Immature natural killer cell (primary cell): ENCODE data around the gene CNGA2. TPM values are rescaled to one million over a fixed set of nuclear protein-coding genes. Genes with fewer than 3 reads are reported as not detected.
"Not testable (repeated sequence)": the region's sequence is repeated elsewhere in the genome, so short reads cannot be mapped to it uniquely, and the experiment has no call there.

Experiments
- DNase-seq, 3 donors: peaks; one replicate each; pipeline ENCODE4 v3.0.0; 2022; ENCODE audit warnings: mixed read lengths in 1 of 3
- H3K27ac Mint-ChIP-seq, 6 donors: one replicate each; pipeline ENCODE4 v1.8.0; 2020; ENCODE audit warnings: mixed read lengths in 6 of 6, mild to moderate bottlenecking in 5 of 6, inconsistent platforms in 4 of 6, moderate library complexity in 3 of 6
- H3K27me3 Mint-ChIP-seq, 3 donors: one replicate each; pipeline ENCODE4 v1.8.0; 2020 to 2021; ENCODE audit warnings: low read depth in 3 of 3, mild to moderate bottlenecking in 3 of 3, mixed read lengths in 3 of 3, moderate library complexity in 3 of 3, inconsistent platforms in 1 of 3
- H3K36me3 Mint-ChIP-seq, 3 donors: one replicate each; pipeline ENCODE4 v1.8.0; 2020; ENCODE audit warnings: mixed read lengths in 3 of 3, inconsistent platforms in 2 of 3, mild to moderate bottlenecking in 2 of 3
- H3K4me1 Mint-ChIP-seq, 2 donors: one replicate each; pipeline ENCODE4 v1.8.0; 2020; ENCODE audit warnings: inconsistent platforms in 2 of 2, mild to moderate bottlenecking in 2 of 2, mixed read lengths in 2 of 2, moderate library complexity in 1 of 2
- H3K4me3 Mint-ChIP-seq, 5 donors: one replicate each; pipeline ENCODE4 v1.8.0; 2020; ENCODE audit warnings: mild to moderate bottlenecking in 5 of 5, mixed read lengths in 5 of 5, inconsistent platforms in 3 of 5, moderate library complexity in 3 of 5
- H3K9me3 Mint-ChIP-seq, 6 donors: one replicate each; pipeline ENCODE4 v1.8.0; 2020; ENCODE audit warnings: mild to moderate bottlenecking in 6 of 6, mixed read lengths in 6 of 6, inconsistent platforms in 4 of 6, moderate library complexity in 3 of 6
- polyA plus RNA-seq, 3 donors: library from polyadenylated mRNA; unstranded; fragments of 300-500 nt; fragmentation: Illumina TruSeq; gene quantifications; one replicate each; pipeline ENCODE4 v1.2.3, GENCODE V29; 2021

The CNGA2 gene
- not detected for polyA plus RNA-seq

DNA sequence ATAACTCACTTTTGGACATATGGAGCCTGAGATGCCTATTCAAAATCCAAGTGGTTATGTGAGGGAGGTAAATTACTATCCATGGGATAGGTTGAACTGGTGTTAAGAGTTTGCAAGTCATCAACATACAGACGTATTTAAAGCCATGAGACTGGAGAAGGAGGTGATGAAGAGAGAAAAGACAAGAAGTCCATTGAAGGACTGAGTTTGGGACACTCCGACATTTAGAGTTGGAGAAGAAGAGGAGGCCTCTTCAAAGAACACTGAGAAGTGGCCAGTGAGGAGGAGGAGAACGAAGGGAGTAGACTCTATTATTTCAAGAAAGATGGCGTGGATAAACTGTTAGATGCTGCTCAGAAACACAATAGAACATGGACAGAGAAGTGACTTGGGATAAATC is at the start of gene CNGA2:
Gene CNGA2 (plus strand): TSS at position 301 of the 400 bp plus-strand sequence. CDS start 3,738 bp downstream, outside the sequence.
- peaks cover 0 to 9% (median 2%) of the 10 kb centered on the region in 3 donors for H3K27me3 Mint-ChIP-seq
- peaks cover 0 to 3% (median 0%) of the 10 kb centered on the region in 6 donors for H3K9me3 Mint-ChIP-seq
- H3K4me1 Mint-ChIP-seq, result no peaks in the 10 kb centered on the region
- no peak for DNase-seq
- no peaks in the 10 kb centered on the region for H3K36me3 Mint-ChIP-seq
- H3K4me3 Mint-ChIP-seq, result no peak within 1 kb of the TSS
- no peak within 1 kb of the TSS for H3K27ac Mint-ChIP-seq

DNA sequence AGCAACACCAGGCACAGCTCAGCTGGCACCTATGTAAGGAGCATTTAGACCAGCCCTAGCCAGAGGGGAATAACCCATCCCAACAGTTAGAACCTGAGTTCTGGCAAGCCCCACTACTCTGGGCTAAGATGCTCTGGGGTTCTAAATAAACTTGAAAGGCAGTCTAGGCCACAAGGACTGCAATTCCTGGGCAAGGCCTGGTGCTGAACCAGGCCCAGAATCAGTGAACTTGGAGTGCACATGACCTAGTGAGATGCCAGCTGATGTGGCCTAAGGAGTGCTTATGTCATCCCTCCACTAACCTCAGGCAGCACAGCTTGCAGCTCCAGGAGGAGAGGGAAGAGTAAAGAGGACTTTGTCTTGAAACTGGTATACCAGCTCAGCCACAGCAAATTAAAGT is 46.9 kb upstream of the CNGA2 start:
- H3K4me1 Mint-ChIP-seq, result no peaks in the 10 kb centered on the region
- H3K36me3 Mint-ChIP-seq, result no peaks in the 10 kb centered on the region
- DNase-seq, result no peak
- H3K9me3 Mint-ChIP-seq, result peaks cover 0 to 2% (median 0%) of the 10 kb centered on the region in 6 donors
- no peak overlapping the region for H3K27ac Mint-ChIP-seq
- no peak overlapping the region for H3K4me3 Mint-ChIP-seq
- peaks cover 0 to 4% (median 0%) of the 10 kb centered on the region in 3 donors for H3K27me3 Mint-ChIP-seq

DNA sequence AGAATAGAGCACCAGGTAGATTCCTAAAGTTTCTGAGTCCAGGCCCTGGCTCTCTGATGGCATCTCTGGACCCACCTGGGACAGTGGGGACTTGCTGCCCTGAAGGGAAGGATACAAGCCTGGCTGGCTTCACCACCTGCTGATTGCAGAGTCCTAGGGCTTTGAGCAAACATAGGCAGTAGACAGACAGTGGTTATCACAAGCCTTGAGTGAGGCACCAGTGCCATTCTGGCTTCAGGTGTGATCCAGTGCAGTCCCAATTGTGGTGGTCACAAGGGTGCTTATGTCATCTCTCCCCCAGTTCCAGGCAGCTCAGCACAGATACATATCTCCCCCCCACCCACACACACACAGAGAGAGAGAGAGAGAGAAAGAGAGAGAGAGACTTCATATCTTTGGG is 45.9 kb upstream of the CNGA2 start:
- no peaks in the 10 kb centered on the region for H3K9me3 Mint-ChIP-seq

GRCh38 chrX:151692825-151693224 is 41.7 kb upstream of the CNGA2 start:
- no peaks in the 10 kb centered on the region for H3K4me1 Mint-ChIP-seq
- H3K27me3 Mint-ChIP-seq, result peaks cover 0 to 3% (median 0%) of the 10 kb centered on the region in 3 donors
- no peaks in the 10 kb centered on the region for H3K36me3 Mint-ChIP-seq
- H3K9me3 Mint-ChIP-seq, result no peaks in the 10 kb centered on the region
- no peak for DNase-seq
- no peak overlapping the region for H3K27ac Mint-ChIP-seq
- H3K4me3 Mint-ChIP-seq, result no peak overlapping the region

More for the DNA sequence above, 45.9 kb upstream of the CNGA2 start:
- Mint-ChIP-seq H3K4me3 (no peak overlapping the region), H3K27me3 (no peaks in the 10 kb centered on the region), H3K36me3 (no peaks in the 10 kb centered on the region), H3K27ac (no peak overlapping the region), H3K4me1 (no peaks in the 10 kb centered on the region)
- no peak for DNase-seq

DNA sequence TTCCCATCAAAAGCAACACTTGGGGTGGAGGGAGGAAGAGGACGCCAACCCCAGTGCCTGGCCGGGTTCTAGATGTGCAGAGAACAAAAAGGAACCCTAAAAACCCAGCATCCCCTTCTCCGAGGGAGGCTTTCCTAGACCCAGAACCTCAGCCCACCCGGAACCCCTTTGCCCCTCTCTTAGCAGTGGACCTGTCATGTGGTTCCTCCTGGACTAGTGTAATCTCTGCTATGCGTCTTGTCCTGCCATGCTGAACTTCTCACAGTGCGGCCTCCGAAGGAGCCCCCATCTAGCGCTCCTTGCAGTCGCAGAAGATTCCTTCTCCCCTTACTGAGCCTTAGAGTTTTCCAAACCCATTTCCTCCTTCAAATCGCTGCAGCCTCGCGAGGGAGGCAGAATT is 40.4 kb upstream of the CNGA2 start:
- H3K27me3 Mint-ChIP-seq, result peaks cover 0 to 3% (median 0%) of the 10 kb centered on the region in 3 donors
- no peaks in the 10 kb centered on the region for H3K4me1 Mint-ChIP-seq

GRCh38 chrX:151694661-151695582 is 39.6 kb upstream of the CNGA2 start, which contains the start of gene PRRG3:
TSS of gene PRRG3 (plus strand) at chrX:151695458. CDS start at chrX:151698815, 3,357 bp downstream.
- Mint-ChIP-seq H3K9me3 (no peaks in the 10 kb centered on the region), H3K4me1 (no peaks in the 10 kb centered on the region), H3K4me3 (no peak within 1 kb of the TSS), H3K36me3 (no peaks in the 10 kb centered on the region), H3K27me3 (peaks cover 0 to 4% (median 0%) of the 10 kb centered on the region in 3 donors), H3K27ac (no peak within 1 kb of the TSS)
- DNase-seq, result no peak

More for the DNA sequence above, 40.4 kb upstream of the CNGA2 start:
- no peak for DNase-seq
- Mint-ChIP-seq H3K27ac (no peak overlapping the region), H3K4me3 (no peak overlapping the region), H3K36me3 (no peaks in the 10 kb centered on the region), H3K9me3 (no peaks in the 10 kb centered on the region)

GRCh38 chrX:151695583-151696340 is 38.8 kb upstream of the CNGA2 start:
- H3K9me3 Mint-ChIP-seq, result no peaks in the 10 kb centered on the region
- no peaks in the 10 kb centered on the region for H3K36me3 Mint-ChIP-seq
- H3K4me1 Mint-ChIP-seq, result no peaks in the 10 kb centered on the region
- H3K27ac Mint-ChIP-seq, result no peak overlapping the region
- DNase-seq, result no peak
- H3K4me3 Mint-ChIP-seq, result no peak overlapping the region
- H3K27me3 Mint-ChIP-seq, result peaks cover 0 to 6% (median 0%) of the 10 kb centered on the region in 3 donors

GRCh38 chrX:151697082-151697481 is 37.5 kb upstream of the CNGA2 start:
- not testable (repeated sequence) for H3K4me3 Mint-ChIP-seq, H3K36me3 Mint-ChIP-seq, H3K27me3 Mint-ChIP-seq, H3K4me1 Mint-ChIP-seq, H3K27ac Mint-ChIP-seq, DNase-seq, H3K9me3 Mint-ChIP-seq

GRCh38 chrX:151697522-151697921 is 37.0 kb upstream of the CNGA2 start:
- H3K27ac Mint-ChIP-seq, result no peak overlapping the region
- H3K4me1 Mint-ChIP-seq, result no peaks in the 10 kb centered on the region
- peaks cover 0 to 6% (median 0%) of the 10 kb centered on the region in 3 donors for H3K27me3 Mint-ChIP-seq
- no peak overlapping the region for H3K4me3 Mint-ChIP-seq
- no peak for DNase-seq
- no peaks in the 10 kb centered on the region for H3K36me3 Mint-ChIP-seq
- no peaks in the 10 kb centered on the region for H3K9me3 Mint-ChIP-seq

DNA sequence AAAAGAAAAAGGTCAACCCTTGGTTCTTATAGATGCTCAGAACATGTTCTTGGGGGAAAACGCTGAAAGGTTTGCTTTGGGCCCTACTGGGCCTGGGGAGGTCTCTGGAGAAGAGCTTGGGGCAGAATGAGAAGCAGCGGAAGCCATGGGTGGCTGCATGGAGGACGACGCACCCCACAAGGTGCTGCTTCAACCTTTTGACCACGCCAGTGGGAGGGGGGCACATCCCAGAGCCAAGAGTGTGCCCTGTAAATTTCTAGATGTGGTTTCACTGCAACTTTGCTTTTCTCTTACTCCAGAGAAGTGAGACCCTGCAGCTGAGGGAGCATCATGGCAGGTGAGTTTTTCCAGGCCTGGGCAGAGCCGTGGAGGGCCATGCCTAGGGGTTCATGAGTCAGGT is 36.1 kb upstream of the CNGA2 start:
- no peak overlapping the region for H3K4me3 Mint-ChIP-seq
- H3K9me3 Mint-ChIP-seq, result no peaks in the 10 kb centered on the region
- no peaks in the 10 kb centered on the region for H3K4me1 Mint-ChIP-seq
- peaks cover 0 to 6% (median 0%) of the 10 kb centered on the region in 3 donors for H3K27me3 Mint-ChIP-seq
- no peaks in the 10 kb centered on the region for H3K36me3 Mint-ChIP-seq
- H3K27ac Mint-ChIP-seq, result no peak overlapping the region
- DNase-seq, result no peak

DNA sequence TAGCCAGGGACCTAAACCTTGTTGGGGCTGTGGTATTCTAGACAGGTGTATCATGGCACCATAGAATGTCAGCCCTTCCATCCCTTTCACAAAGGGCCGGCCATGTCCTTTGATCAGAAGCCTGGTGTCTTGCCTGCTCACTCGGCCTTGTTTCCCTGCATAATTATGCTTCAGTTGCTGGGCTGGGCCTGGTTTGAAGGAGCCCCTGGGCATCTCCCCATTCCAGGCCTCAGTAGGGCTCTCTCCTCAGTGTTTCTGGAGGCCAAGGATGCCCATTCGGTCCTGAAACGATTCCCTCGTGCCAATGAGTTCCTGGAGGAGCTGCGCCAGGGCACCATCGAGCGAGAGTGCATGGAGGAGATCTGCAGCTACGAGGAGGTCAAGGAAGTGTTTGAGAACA is 34.8 kb upstream of the CNGA2 start:
- no peaks in the 10 kb centered on the region for H3K36me3 Mint-ChIP-seq
- H3K27me3 Mint-ChIP-seq, result peaks cover 0 to 6% (median 1%) of the 10 kb centered on the region in 3 donors
- H3K4me3 Mint-ChIP-seq, result no peak overlapping the region
- no peak overlapping the region for H3K27ac Mint-ChIP-seq
- no peaks in the 10 kb centered on the region for H3K4me1 Mint-ChIP-seq
- H3K9me3 Mint-ChIP-seq, result no peaks in the 10 kb centered on the region
- DNase-seq, result no peak

- Mint-ChIP-seq H3K9me3 (no peaks in the 10 kb centered on the region), H3K27ac (no peak overlapping the region), H3K4me3 (no peak overlapping the region), H3K4me1 (no peaks in the 10 kb centered on the region), H3K36me3 (no peaks in the 10 kb centered on the region), H3K27me3 (peaks cover 0 to 4% (median 1%) of the 10 kb centered on the region in 3 donors)
- no peak for DNase-seq
These were observed 34.0 kb upstream of the CNGA2 start for GRCh38 chrX:151700581-151700980.

GRCh38 chrX:151701071-151701470 is 33.5 kb upstream of the CNGA2 start:
- DNase-seq, result no peak
- H3K27me3 Mint-ChIP-seq, result peaks cover 0 to 2% (median 1%) of the 10 kb centered on the region in 3 donors
- H3K36me3 Mint-ChIP-seq, result no peaks in the 10 kb centered on the region
- no peak overlapping the region for H3K4me3 Mint-ChIP-seq
- no peaks in the 10 kb centered on the region for H3K9me3 Mint-ChIP-seq
- no peak overlapping the region for H3K27ac Mint-ChIP-seq
- no peaks in the 10 kb centered on the region for H3K4me1 Mint-ChIP-seq

- H3K4me3 Mint-ChIP-seq, result no peak overlapping the region
- no peak overlapping the region for H3K27ac Mint-ChIP-seq
- no peaks in the 10 kb centered on the region for H3K36me3 Mint-ChIP-seq
- no peaks in the 10 kb centered on the region for H3K4me1 Mint-ChIP-seq
- no peak for DNase-seq
- peaks cover 0 to 2% (median 1%) of the 10 kb centered on the region in 3 donors for H3K27me3 Mint-ChIP-seq
- no peaks in the 10 kb centered on the region for H3K9me3 Mint-ChIP-seq
These were observed 33.0 kb upstream of the CNGA2 start for GRCh38 chrX:151701531-151701930.
